ENCODE results near the gene SLC25A53. TPM values are rescaled to one million over a fixed set of nuclear protein-coding genes. Genes with fewer than 3 reads are reported as not detected.
"Not testable (repeated sequence)": the region's sequence is repeated elsewhere in the genome, so short reads cannot be mapped to it uniquely, and the experiment has no call there.

SLC25A53 gene
- total RNA-seq, 5 donors from 2014 or later (not counting 1 experiment from before 2014, with no cell fraction given) = 10.1 to 20.2 (median 16.2) TPM

DNA sequence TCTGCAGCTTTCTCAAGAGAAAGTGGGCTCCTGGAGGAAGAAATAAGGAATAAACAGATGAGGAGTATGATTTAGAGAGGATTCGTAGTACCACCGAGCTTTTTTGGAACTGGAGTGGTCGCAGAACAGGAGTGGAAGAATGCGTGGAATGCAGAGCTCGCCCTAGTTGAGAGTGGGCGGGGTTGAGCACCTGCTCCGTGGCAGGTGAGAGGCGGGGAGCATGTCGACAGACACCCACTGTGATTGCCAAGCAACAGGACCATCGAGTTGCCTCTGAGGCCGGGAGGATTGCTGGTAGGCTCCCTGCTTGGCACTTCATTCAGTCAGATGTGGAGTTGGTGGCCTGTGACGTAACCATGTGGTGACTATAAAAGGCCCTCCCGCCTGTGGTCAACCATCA is 101.9 kb downstream of the SLC25A53 start:
- H3K4me1 ChIP-seq (ENCODE audit: control insufficient read depth in 1 of 2, extremely low read depth in 1 of 2, insufficient read depth in 2 of 2, low read length in 2 of 2); H3K4me3 ChIP-seq (ENCODE audit: control insufficient read depth in 1 of 2, extremely low read depth in 1 of 2, low read length in 1 of 2); H3K27me3 Mint-ChIP-seq; H3K4me1 Mint-ChIP-seq; ATAC-seq (replicated peaks in 1 of 4); H3K9me3 Mint-ChIP-seq; H3K27ac ChIP-seq (ENCODE audit: low read length); H3K9me3 ChIP-seq; CTCF ChIA-PET; H3K27me3 ChIP-seq (replicated peaks in 1 of 2; ENCODE audit: control insufficient read depth in 2 of 2, extremely low read depth in 1 of 2, insufficient read depth in 2 of 2, low read length in 1 of 2); DNase-seq; H3K27ac Mint-ChIP-seq; H3K36me3 Mint-ChIP-seq; H3K4me3 Mint-ChIP-seq; POLR2A ChIA-PET; H3K36me3 ChIP-seq (ENCODE audit: control insufficient read depth in 2 of 2, extremely low read depth in 1 of 2, insufficient read depth in 1 of 2, low read length in 1 of 2): not testable (repeated sequence)
- no CpG with 5 or more reads among the region's 13 CpGs for whole genome bisulfite sequencing (ENCODE audit: insufficient coverage)

Other genes starting within 250 kb of the SLC25A53 start
- 1 to 10 TPM; 4.1 to 9.1 (median 5.0) TPM for gene TMSB15B, start 194.4 kb downstream of the SLC25A53 start, total RNA-seq
- not detected for gene H2BW1, start 143.3 kb downstream of the SLC25A53 start, total RNA-seq
- not detected for gene H2BW2, start 117.1 kb downstream of the SLC25A53 start, total RNA-seq
- 1 to 10 TPM; 2.1 to 3.5 (median 2.7) TPM for gene TMSB15C, start 80.8 kb downstream of the SLC25A53 start, total RNA-seq
- gene ZCCHC18, start 44.5 kb downstream of the SLC25A53 start, total RNA-seq = 10 to 100 TPM in 3 of 5 donors, 1 to 10 TPM in 2; 2.7 to 18.4 (median 10.3) TPM
- gene FAM199X, start 9.4 kb upstream of the SLC25A53 start, total RNA-seq = 10 to 100 TPM; 15.3 to 17.2 (median 16.2) TPM
- gene ESX1, start 97.9 kb upstream of the SLC25A53 start, total RNA-seq = not detected